T-cell (primary cell): Measurements from ENCODE around the gene ADAMTSL1. TPM values are rescaled to one million over a fixed set of nuclear protein-coding genes. Genes with fewer than 3 reads are reported as not detected.

Experiments used
- ATAC-seq, 4 experiments: fragments of 200-7000 bp in 3 of 4; fragments of 150-1000 bp in 1 of 4; cut with Tn5 transposase; replicated peaks in 1 of 4; 1 replicate in 3 of 4; 2 replicates in 1 of 4; pipeline ENCODE4 v1.10.0; 2021; ENCODE audit warnings: moderate library complexity in 3 of 4, mild to moderate bottlenecking in 2 of 4, moderate number of reproducible peaks in 1 of 4
- CTCF ChIA-PET, 2 donors: fragments of 300-600 bp; sonication (Branson Sonifier 250); formaldehyde crosslinking; loops; one replicate each; lab custom pipeline; 2022; ENCODE audit warnings: antibody characterized with exemption in 2 of 2; lab: Charles Lee
- POLR2A ChIA-PET, 2 donors: fragments of 300-600 bp; sonication (Branson Sonifier 250); formaldehyde crosslinking; loops; one replicate each; lab custom pipeline; 2022; ENCODE audit warnings: antibody characterized with exemption in 2 of 2; lab: Charles Lee
- DNase-seq, 35 experiments: peaks; one replicate each; pipeline versions ENCODE4 v3.0.0 to v3.0.0-alpha.2; 2013 to 2023
- H3K27ac ChIP-seq: one replicate; pipeline ENCODE4 v1.5.1; 2013; ENCODE audit warnings: low read length
- H3K27me3 ChIP-seq, 2 experiments: replicated peaks in 1 of 2; 1 replicate in 1 of 2; 2 replicates in 1 of 2; pipeline versions ENCODE4 v1.6.1 to v1.7.0; 2013; ENCODE audit warnings: low read length in 1 of 2, mixed read lengths in 1 of 2; ENCODE audit not compliant: control insufficient read depth in 2 of 2, insufficient read depth in 2 of 2; ENCODE audit errors: extremely low read depth in 1 of 2
- H3K36me3 ChIP-seq, 2 donors: 1 replicate in 1 of 2; 2 replicates in 1 of 2; pipeline versions ENCODE4 v1.6.1 to v1.7.0; 2013; ENCODE audit warnings: low read length in 1 of 2; ENCODE audit not compliant: control insufficient read depth in 2 of 2, insufficient read depth in 1 of 2; ENCODE audit errors: extremely low read depth in 1 of 2
- H3K4me1 ChIP-seq, 2 experiments: 1 replicate in 1 of 2; 2 replicates in 1 of 2; pipeline versions ENCODE4 v1.6.1 to v1.7.0; 2013; ENCODE audit warnings: low read length in 2 of 2, mixed read lengths in 1 of 2; ENCODE audit not compliant: insufficient read depth in 2 of 2, control insufficient read depth in 1 of 2; ENCODE audit errors: extremely low read depth in 1 of 2
- H3K4me3 ChIP-seq, 2 donors: 1 replicate in 1 of 2; 2 replicates in 1 of 2; pipeline versions ENCODE4 v1.5.1 to v1.7.0; 2013; ENCODE audit warnings: mild to moderate bottlenecking in 2 of 2, low read length in 1 of 2, moderate library complexity in 1 of 2; ENCODE audit not compliant: control insufficient read depth in 1 of 2; ENCODE audit errors: extremely low read depth in 1 of 2
- H3K9me3 ChIP-seq: 2 replicates; pipeline ENCODE4 v1.7.0; 2013
- H3K27ac Mint-ChIP-seq, 2 donors: one replicate each; pipeline ENCODE4 v1.8.0; 2020 to 2021; ENCODE audit warnings: mild to moderate bottlenecking in 2 of 2, mixed read lengths in 2 of 2
- H3K27me3 Mint-ChIP-seq, 2 donors: one replicate each; pipeline ENCODE4 v1.8.0; 2021 to 2022; ENCODE audit warnings: mixed read lengths in 2 of 2
- H3K36me3 Mint-ChIP-seq: one replicate; pipeline ENCODE4 v1.8.0; 2021; ENCODE audit warnings: mixed read lengths
- H3K4me1 Mint-ChIP-seq, 3 donors: one replicate each; pipeline ENCODE4 v1.8.0; 2020 to 2022; ENCODE audit warnings: mixed read lengths in 3 of 3, mild to moderate bottlenecking in 1 of 3
- H3K4me3 Mint-ChIP-seq, 3 donors: one replicate each; pipeline ENCODE4 v1.8.0; 2020 to 2022; ENCODE audit warnings: mild to moderate bottlenecking in 3 of 3, mixed read lengths in 3 of 3, moderate library complexity in 3 of 3
- H3K9me3 Mint-ChIP-seq, 3 donors: one replicate each; pipeline ENCODE4 v1.8.0; 2020 to 2022; ENCODE audit warnings: mixed read lengths in 3 of 3
- WGBS: methylation state at CpG from one replicate; pipeline ENCODE4 v1.1.5; 2013; ENCODE audit warnings: missing lambda C conversion rate; ENCODE audit not compliant: insufficient coverage; 5-methylcytosine and 5-hydroxymethylcytosine counted together
- total RNA-seq, 35 experiments: library from RNA in 6 of 35; stranded (reverse) in 6 of 35; fragments of 120-200 nt in 1 of 35; gene quantifications; one replicate each; pipeline versions ENCODE4 v1.2.1 to v1.2.4 and lab custom pipeline; 2013 to 2026

The ADAMTSL1 gene
- total RNA-seq, 5 donors from 2014 or later (not counting 1 experiment from before 2014, with no cell fraction given) = 0.10 TPM; not detected in 4

DNA sequence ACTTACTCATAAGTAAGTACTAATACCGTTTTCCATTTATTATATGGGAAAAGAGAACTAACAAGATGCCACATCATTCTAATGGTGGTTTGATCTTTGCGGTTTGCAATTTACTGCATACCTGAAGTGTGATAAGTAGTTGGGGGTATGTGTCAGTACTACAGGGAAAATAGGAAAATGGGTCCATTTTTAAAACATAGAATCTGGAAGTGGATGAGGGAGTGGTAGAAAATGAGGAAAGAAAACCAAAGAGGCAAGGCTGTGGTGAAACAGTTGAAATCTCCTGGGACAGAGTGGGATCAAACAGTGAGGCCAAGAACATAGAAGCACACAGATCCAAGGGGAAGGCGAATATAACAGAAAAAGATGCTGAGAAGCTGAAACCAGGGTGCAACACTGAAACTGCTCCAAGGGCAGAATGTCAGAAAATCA lies 6.7 kb downstream of the ADAMTSL1 start:
- H3K4me3 Mint-ChIP-seq = no peak overlapping the region
- CTCF ChIA-PET = no interaction called here
- peaks cover 2 to 6% of the 10 kb centered on the region in 2 donors for H3K27me3 Mint-ChIP-seq
- H3K4me1 Mint-ChIP-seq = no peaks in the 10 kb centered on the region
- no peaks in the 10 kb centered on the region for H3K36me3 Mint-ChIP-seq
- no peaks in the 10 kb centered on the region for H3K9me3 Mint-ChIP-seq
- Histone ChIP-seq H3K27ac (no peak overlapping the region), H3K4me1 (no peaks in the 10 kb centered on the region), H3K4me3 (no peak overlapping the region), H3K27me3 (no peaks in the 10 kb centered on the region), H3K36me3 (no peaks in the 10 kb centered on the region), H3K9me3 (no peaks in the 10 kb centered on the region)
- 67% methylated on average over 2 of the region's 3 CpGs for WGBS
- ATAC-seq (no peak), DNase-seq (no peak)
- H3K27ac Mint-ChIP-seq = no peak overlapping the region
- POLR2A ChIA-PET = no interaction called here

DNA sequence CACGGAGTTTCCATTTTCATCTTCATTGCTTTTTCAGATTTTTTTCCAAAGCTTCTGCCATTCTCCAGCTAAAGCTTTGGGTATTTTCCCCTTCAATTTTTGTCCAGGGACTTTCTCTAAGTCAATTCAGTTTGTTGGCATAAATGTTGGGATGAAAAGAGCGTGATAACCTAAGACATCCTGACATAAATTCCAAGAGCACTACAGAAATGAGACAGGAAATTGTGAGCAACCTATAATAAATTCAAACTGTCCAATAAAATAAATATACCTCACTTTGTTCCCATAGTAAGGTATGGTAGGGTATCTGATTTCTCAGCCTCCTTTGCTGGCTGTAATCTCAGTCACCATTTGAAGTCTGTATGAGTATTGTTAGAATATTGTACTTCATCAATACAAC lies 8.4 kb downstream of the ADAMTSL1 start:
- Mint-ChIP-seq H3K9me3 (peaks cover 0 to 2% (median 1%) of the 10 kb centered on the region in 3 donors), H3K36me3 (no peaks in the 10 kb centered on the region), H3K27ac (no peak overlapping the region), H3K27me3 (peaks cover 2 to 7% of the 10 kb centered on the region in 2 donors), H3K4me1 (no peaks in the 10 kb centered on the region), H3K4me3 (no peak overlapping the region)
- no peak for DNase-seq
- no peak overlapping the region for H3K4me3 ChIP-seq
- ChIA-PET CTCF (no interaction called here), POLR2A (no interaction called here)
- no peaks in the 10 kb centered on the region for H3K4me1 ChIP-seq
- no peaks in the 10 kb centered on the region for H3K9me3 ChIP-seq
- no peak for ATAC-seq
- no peak overlapping the region for H3K27ac ChIP-seq
- no peaks in the 10 kb centered on the region for H3K36me3 ChIP-seq
- no peaks in the 10 kb centered on the region for H3K27me3 ChIP-seq
- WGBS = no CpG with 5 or more reads among the region's 2 CpGs

DNA sequence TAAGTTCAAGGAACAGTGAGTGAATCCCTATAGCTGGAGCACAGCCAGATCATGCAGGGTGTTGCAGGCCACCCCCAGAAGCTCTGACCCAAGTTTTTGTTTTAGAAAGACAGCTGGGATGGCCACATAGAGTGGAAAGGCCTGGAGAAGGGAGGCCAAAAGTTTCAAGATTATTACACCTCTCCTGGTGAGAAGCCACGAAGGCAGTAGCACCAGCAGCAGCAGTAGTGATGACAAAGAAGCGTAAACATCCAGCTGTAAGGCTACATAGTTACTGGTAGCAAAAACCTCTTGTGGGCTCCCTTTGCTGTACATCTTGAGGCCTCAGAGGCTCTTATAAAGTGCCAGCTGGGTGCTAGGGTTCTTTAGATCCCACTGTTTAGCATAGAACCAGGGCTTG lies 11.8 kb downstream of the ADAMTSL1 start:
- ChIA-PET POLR2A (no interaction called here), CTCF (no interaction called here)
- H3K4me1 Mint-ChIP-seq = no peaks in the 10 kb centered on the region
- H3K9me3 ChIP-seq = no peaks in the 10 kb centered on the region
- no peak overlapping the region for H3K4me3 ChIP-seq
- peaks cover 0 to 5% of the 10 kb centered on the region in 2 donors for H3K27me3 Mint-ChIP-seq
- no peaks in the 10 kb centered on the region for H3K36me3 Mint-ChIP-seq
- 100% methylated on average over 1 of the region's 2 CpGs for WGBS
- no peaks in the 10 kb centered on the region for H3K4me1 ChIP-seq
- no peak overlapping the region for H3K27ac ChIP-seq
- no peak overlapping the region for H3K4me3 Mint-ChIP-seq
- H3K9me3 Mint-ChIP-seq = peaks cover 0 to 4% (median 3%) of the 10 kb centered on the region in 3 donors
- no peaks in the 10 kb centered on the region for H3K27me3 ChIP-seq
- ATAC-seq (no peak), DNase-seq (no peak)
- H3K27ac Mint-ChIP-seq = no peak overlapping the region
- no peaks in the 10 kb centered on the region for H3K36me3 ChIP-seq

DNA sequence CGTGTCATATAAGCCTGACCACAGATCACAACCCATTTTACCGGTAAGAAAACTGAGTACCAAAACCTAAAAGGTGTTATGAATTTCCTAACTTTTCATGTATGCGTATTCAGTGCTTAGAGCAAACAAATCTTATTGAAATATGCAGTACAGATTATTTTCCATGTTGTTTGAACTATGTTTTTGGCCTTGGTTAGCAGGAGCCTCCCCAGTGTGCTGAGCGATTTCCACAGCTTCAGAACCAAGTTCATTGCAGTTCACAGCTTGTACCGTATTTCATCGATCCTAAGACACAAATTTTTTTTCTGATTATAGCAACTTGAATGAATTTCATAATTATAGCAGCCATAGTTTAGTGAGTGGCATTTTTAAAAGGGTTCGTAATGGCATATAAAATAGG lies 13.7 kb downstream of the ADAMTSL1 start:
- ChIA-PET POLR2A (interaction anchor here in 1 of 2 donors (0.5 kb wide), 1 partner anchor 28 kb away, joined by 6 read pairs; no protein-coding TSS in a partner anchor), CTCF (no interaction called here)
- H3K4me3 Mint-ChIP-seq = no peak overlapping the region
- H3K27ac Mint-ChIP-seq = no peak overlapping the region
- Histone ChIP-seq H3K27ac (no peak overlapping the region), H3K27me3 (no peaks in the 10 kb centered on the region), H3K4me3 (no peak overlapping the region), H3K9me3 (no peaks in the 10 kb centered on the region), H3K4me1 (no peaks in the 10 kb centered on the region), H3K36me3 (no peaks in the 10 kb centered on the region)
- H3K9me3 Mint-ChIP-seq = peaks cover 0 to 4% (median 3%) of the 10 kb centered on the region in 3 donors
- no CpG with 5 or more reads among the region's 7 CpGs for WGBS
- ATAC-seq = no peak
- no peak for DNase-seq
- peaks cover 0 to 3% of the 10 kb centered on the region in 2 donors for H3K27me3 Mint-ChIP-seq
- no peaks in the 10 kb centered on the region for H3K4me1 Mint-ChIP-seq
- H3K36me3 Mint-ChIP-seq = no peaks in the 10 kb centered on the region

DNA sequence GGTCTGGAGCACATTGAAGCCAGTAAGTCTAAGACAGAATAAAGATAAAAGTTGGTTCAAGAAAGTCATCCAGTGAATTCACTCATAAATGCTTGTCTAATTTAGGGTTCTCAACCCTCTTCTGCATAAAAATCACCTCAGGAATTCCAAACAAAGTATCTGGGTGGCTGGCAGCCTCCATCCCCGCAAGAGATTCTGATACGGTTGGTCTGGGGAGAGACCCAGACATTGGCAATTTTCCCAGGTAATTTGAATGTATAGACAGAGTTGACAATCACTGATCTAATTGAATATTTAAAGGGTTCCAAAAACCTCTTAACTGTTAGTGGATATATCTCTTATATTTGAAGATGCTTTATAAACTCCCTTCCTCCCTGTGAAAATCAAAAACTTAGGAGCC lies 14.9 kb downstream of the ADAMTSL1 start:
- POLR2A ChIA-PET = no interaction called here

DNA sequence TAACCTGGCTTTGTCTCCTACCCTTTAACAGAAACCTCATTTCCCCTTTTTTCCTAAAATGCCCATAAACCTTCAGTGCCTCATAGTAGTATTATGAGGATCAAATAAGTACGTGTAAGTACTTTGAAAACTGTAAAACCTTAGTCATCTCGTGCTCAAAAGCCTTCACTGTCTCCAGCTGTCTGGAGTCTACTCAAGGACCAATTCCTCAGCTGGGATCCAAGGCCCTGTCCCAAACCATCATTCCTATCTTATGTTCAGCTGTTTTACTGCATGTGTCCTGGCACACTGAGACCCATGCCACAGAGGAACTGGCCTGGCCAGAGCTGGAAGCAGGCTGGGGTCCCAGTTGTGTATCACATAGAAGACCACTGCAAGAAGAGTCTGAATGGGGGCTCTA lies 15.9 kb downstream of the ADAMTSL1 start:
- Histone ChIP-seq H3K27me3 (no peaks in the 10 kb centered on the region), H3K27ac (no peak overlapping the region), H3K4me1 (no peaks in the 10 kb centered on the region), H3K36me3 (no peaks in the 10 kb centered on the region), H3K9me3 (no peaks in the 10 kb centered on the region), H3K4me3 (no peak overlapping the region)
- Mint-ChIP-seq H3K9me3 (peaks cover 0 to 7% (median 3%) of the 10 kb centered on the region in 3 donors), H3K36me3 (no peaks in the 10 kb centered on the region), H3K4me1 (no peaks in the 10 kb centered on the region), H3K27ac (no peak overlapping the region), H3K4me3 (no peak overlapping the region), H3K27me3 (peaks cover 0 to 6% of the 10 kb centered on the region in 2 donors)
- no peak for DNase-seq
- CTCF ChIA-PET = no interaction called here
- 38% methylated on average over 1 of the region's 2 CpGs for WGBS
- no peak for ATAC-seq
- POLR2A ChIA-PET = interaction anchor here in 1 of 2 donors (0.6 kb wide), 1 partner anchor 189 kb away, joined by 3 read pairs; no protein-coding TSS in a partner anchor

More for the DNA sequence above, 14.9 kb downstream of the ADAMTSL1 start:
- Histone ChIP-seq H3K4me1 (no peaks in the 10 kb centered on the region), H3K36me3 (no peaks in the 10 kb centered on the region), H3K27ac (no peak overlapping the region), H3K9me3 (no peaks in the 10 kb centered on the region), H3K4me3 (no peak overlapping the region), H3K27me3 (no peaks in the 10 kb centered on the region)
- peaks cover 0 to 6% of the 10 kb centered on the region in 2 donors for H3K27me3 Mint-ChIP-seq
- H3K4me3 Mint-ChIP-seq = no peak overlapping the region
- no CpG with 5 or more reads among the region's 2 CpGs for WGBS
- H3K9me3 Mint-ChIP-seq = peaks cover 0 to 4% (median 3%) of the 10 kb centered on the region in 3 donors
- DNase-seq (no peak), ATAC-seq (no peak)
- no peak overlapping the region for H3K27ac Mint-ChIP-seq
- H3K4me1 Mint-ChIP-seq = no peaks in the 10 kb centered on the region
- no peaks in the 10 kb centered on the region for H3K36me3 Mint-ChIP-seq
- CTCF ChIA-PET = no interaction called here
